PC-3 (cell line): Measurements from ENCODE around the gene POLQ. TPM values are rescaled to one million over a fixed set of nuclear protein-coding genes. Genes with fewer than 3 reads are reported as not detected.

Experiments used
- ATAC-seq: fragments of 200-7000 bp; cut with Tn5 transposase; 2 replicates; pipeline ENCODE4 v1.9.1; 2020; ENCODE audit warnings: mild to moderate bottlenecking, moderate library complexity
- BruUV-seq: library from RNA; stranded (reverse); fragments of 400-500 nt; replicated peaks from 2 replicates; lab custom pipeline; 2021; lab: Mats Ljungman, UMichigan
- CTCF ChIA-PET: fragments of 300-600 bp; sonication (Branson Sonifier 250); formaldehyde crosslinking; loops from one replicate; lab custom pipeline; 2022; ENCODE audit warnings: antibody characterized with exemption; lab: Charles Lee
- POLR2A ChIA-PET: fragments of 300-600 bp; sonication (Branson Sonifier 250); formaldehyde crosslinking; loops from one replicate; lab custom pipeline; 2022; ENCODE audit warnings: antibody characterized with exemption; ENCODE audit not compliant: unreplicated experiment; lab: Charles Lee
- DNase-seq: peaks from one replicate; pipeline ENCODE4 v3.0.0-alpha.2; 2015
- H2AFZ ChIP-seq: fragments of 300-600 bp; sonication (generic); 2 replicates; pipeline ENCODE4 v1.6.0; 2016; ENCODE audit warnings: antibody characterized with exemption, low read length
- H3F3A ChIP-seq: fragments of 300-600 bp; sonication (generic); one replicate; pipeline ENCODE4 v1.6.0; 2017; ENCODE audit warnings: antibody characterized with exemption, low read length, control low read depth, mild to moderate bottlenecking; ENCODE audit not compliant: unreplicated experiment
- H3K27ac ChIP-seq: fragments of 300-600 bp; sonication (generic); 2 replicates; pipeline ENCODE4 v1.5.1; 2016; ENCODE audit warnings: mild to moderate bottlenecking, low read length
- H3K27me3 ChIP-seq: fragments of 300-600 bp; sonication (generic); 2 replicates; pipeline ENCODE4 v1.6.1; 2016; ENCODE audit warnings: low read length, mixed read lengths
- H3K36me3 ChIP-seq: fragments of 300-600 bp; sonication (generic); 2 replicates; pipeline ENCODE4 v1.6.1; 2016; ENCODE audit warnings: low read depth, mixed run types, low read length, mixed read lengths
- H3K4me1 ChIP-seq: fragments of 300-600 bp; sonication (generic); 2 replicates; pipeline ENCODE4 v1.5.1; 2016; ENCODE audit warnings: low read length; ENCODE audit not compliant: insufficient read depth
- H3K4me2 ChIP-seq: fragments of 300-600 bp; sonication (generic); 2 replicates; pipeline ENCODE4 v1.6.0; 2016; ENCODE audit warnings: low read length
- H3K4me3 ChIP-seq: fragments of 300-600 bp; sonication (generic); 2 replicates; pipeline ENCODE4 v1.5.1; 2016; ENCODE audit warnings: mild to moderate bottlenecking, low read length, mixed read lengths
- H3K79me2 ChIP-seq: fragments of 300-600 bp; sonication (generic); 2 replicates; pipeline ENCODE4 v1.6.1; 2017; ENCODE audit warnings: low read length, mixed read lengths
- H3K9ac ChIP-seq: fragments of 300-600 bp; sonication (generic); 2 replicates; pipeline ENCODE4 v1.6.0; 2016; ENCODE audit warnings: mild to moderate bottlenecking, low read length
- H3K9me2 ChIP-seq: fragments of 300-600 bp; sonication (generic); replicated peaks from 2 replicates; pipeline ENCODE4 v1.6.1; 2016; ENCODE audit warnings: mixed run types, low read length, mixed read lengths
- H3K9me3 ChIP-seq: fragments of 300-600 bp; sonication (generic); 2 replicates; pipeline ENCODE4 v1.6.1; 2016; ENCODE audit warnings: low read length, mixed read lengths
- H4K20me1 ChIP-seq: fragments of 300-600 bp; sonication (generic); 2 replicates; pipeline ENCODE4 v1.6.1; 2016; ENCODE audit warnings: low read length, mixed read lengths
- EZH2 ChIP-seq: fragments of 300-600 bp; sonication (generic); IDR thresholded peaks from one replicate; pipeline ENCODE4 v1.6.1; 2017; ENCODE audit warnings: antibody characterized with exemption, mild to moderate bottlenecking, low read length; ENCODE audit not compliant: unreplicated experiment
- EZH2phosphoT487 ChIP-seq: fragments of 300-600 bp; sonication (generic); IDR thresholded peaks from 2 replicates; pipeline ENCODE4 v1.6.1; 2018; ENCODE audit warnings: mild to moderate bottlenecking, antibody characterized with exemption, low read length, borderline replicate concordance
- intact Hi-C: fragments of 100-400 bp; cut with micrococcal nuclease; formaldehyde crosslinking; loops from 2 replicates; pipeline ENCODE4 v1.9.0; 2023
- total RNA-seq: library from RNA; depleted of rRNA; stranded (reverse); fragments of >200 nt; gene quantifications from 2 replicates; pipeline ENCODE4 v1.2.3, GENCODE V29; 2014
- TF ChIP-seq, protein P1 (sequence below): fragments of 300-600 bp; sonication (generic); conservative IDR thresholded peaks from 2 replicates; pipeline ENCODE4 v1.5.1; 2017; ENCODE audit warnings: antibody characterized with exemption, low read depth, mild to moderate bottlenecking, low read length

POLQ gene
- total RNA-seq, 1 experiment from 2014 or later: 22.2 TPM

DNA sequence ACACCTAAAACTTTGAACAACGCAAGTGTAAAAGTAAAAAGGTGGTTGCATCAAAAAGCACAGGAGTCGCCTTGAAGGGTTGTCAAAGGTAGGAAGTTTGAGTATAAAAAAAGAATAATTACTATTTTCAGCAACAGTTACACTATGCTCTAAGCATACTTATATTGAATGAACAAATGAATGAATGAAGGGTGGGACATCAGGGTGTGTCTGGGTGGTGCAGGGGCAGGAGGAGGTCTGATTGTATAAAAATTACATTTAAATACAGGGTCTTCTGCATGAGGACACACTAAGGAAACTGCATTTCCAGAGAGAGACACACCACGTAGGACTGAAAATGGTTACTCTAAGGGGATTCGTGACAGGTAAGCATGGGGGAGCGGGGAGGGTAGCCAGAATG, 21.9 kb upstream of the POLQ start, which contains the start of gene ARGFX:
Gene ARGFX (plus strand): TSS at position 301 of the 400 bp plus-strand sequence. CDS start 2,765 bp downstream, outside the sequence.
- intact Hi-C loops: no loop called here
- POLR2A ChIA-PET: no interaction called here

DNA sequence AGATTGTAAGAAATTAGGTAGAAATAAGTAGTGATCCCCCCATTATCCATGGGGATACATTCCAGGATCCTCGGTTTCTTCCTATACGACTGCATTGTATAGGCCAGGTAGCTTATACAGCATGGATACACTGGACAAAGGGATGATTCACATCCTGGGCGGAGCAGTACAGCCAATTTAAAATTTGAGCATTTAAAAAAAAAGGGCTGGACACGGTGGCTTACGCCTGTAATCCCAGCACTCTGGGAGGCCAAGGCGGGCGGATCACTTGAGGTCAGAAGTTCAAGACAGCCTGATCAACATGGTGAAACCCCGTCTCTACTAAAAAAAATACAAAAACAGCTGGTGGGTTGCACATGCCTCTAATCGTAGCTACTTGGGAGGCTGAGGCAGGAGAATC, 21.0 kb upstream of the POLQ start:
- ATAC-seq (no peak), DNase-seq (peak; percentile 31)
- H3K9me3 ChIP-seq: no peaks in the 10 kb centered on the region
- no peaks in the 10 kb centered on the region for H3F3A ChIP-seq
- no peak overlapping the region for H3K4me3 ChIP-seq
- no peak overlapping the region for H3K27ac ChIP-seq
- no peaks in the 10 kb centered on the region for H3K79me2 ChIP-seq
- CTCF ChIA-PET: no interaction called here
- POLR2A ChIA-PET: no interaction called here
- TF ChIP-seq EZH2 (no peak), EZH2phosphoT487 (no peak)
- TF ChIP-seq, protein P1, sequence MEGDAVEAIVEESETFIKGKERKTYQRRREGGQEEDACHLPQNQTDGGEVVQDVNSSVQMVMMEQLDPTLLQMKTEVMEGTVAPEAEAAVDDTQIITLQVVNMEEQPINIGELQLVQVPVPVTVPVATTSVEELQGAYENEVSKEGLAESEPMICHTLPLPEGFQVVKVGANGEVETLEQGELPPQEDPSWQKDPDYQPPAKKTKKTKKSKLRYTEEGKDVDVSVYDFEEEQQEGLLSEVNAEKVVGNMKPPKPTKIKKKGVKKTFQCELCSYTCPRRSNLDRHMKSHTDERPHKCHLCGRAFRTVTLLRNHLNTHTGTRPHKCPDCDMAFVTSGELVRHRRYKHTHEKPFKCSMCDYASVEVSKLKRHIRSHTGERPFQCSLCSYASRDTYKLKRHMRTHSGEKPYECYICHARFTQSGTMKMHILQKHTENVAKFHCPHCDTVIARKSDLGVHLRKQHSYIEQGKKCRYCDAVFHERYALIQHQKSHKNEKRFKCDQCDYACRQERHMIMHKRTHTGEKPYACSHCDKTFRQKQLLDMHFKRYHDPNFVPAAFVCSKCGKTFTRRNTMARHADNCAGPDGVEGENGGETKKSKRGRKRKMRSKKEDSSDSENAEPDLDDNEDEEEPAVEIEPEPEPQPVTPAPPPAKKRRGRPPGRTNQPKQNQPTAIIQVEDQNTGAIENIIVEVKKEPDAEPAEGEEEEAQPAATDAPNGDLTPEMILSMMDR: no peak
- H3K4me1 ChIP-seq: no peaks in the 10 kb centered on the region
- H3K36me3 ChIP-seq: no peaks in the 10 kb centered on the region
- H2AFZ ChIP-seq: no peak overlapping the region
- no peaks in the 10 kb centered on the region for H3K9me2 ChIP-seq
- H3K9ac ChIP-seq: no peak overlapping the region
- no peak overlapping the region for H3K4me2 ChIP-seq
- intact Hi-C loops: no loop called here
- no peaks in the 10 kb centered on the region for H4K20me1 ChIP-seq
- no TSS peak for BruUV-seq
- H3K27me3 ChIP-seq: no peaks in the 10 kb centered on the region

More for the DNA sequence above, 21.9 kb upstream of the POLQ start, which contains the start of gene ARGFX:
- H3K79me2 ChIP-seq: no peaks in the 10 kb centered on the region
- no peak for DNase-seq
- H4K20me1 ChIP-seq: no peaks in the 10 kb centered on the region
- H3K9me3 ChIP-seq: no peaks in the 10 kb centered on the region
- H3K27ac ChIP-seq: no peak within 1 kb of the TSS
- no peaks in the 10 kb centered on the region for H3K4me1 ChIP-seq
- CTCF ChIA-PET: no interaction called here
- BruUV-seq: no TSS peak
- no peaks in the 10 kb centered on the region for H3K36me3 ChIP-seq
- H3K9me2 ChIP-seq: no peaks in the 10 kb centered on the region
- no peak within 1 kb of the TSS for H2AFZ ChIP-seq
- TF ChIP-seq EZH2phosphoT487: no peak
- TF ChIP-seq, protein P1: no peak
- no peak for TF ChIP-seq EZH2
- ATAC-seq: no peak
- H3K4me2 ChIP-seq: no peak within 1 kb of the TSS
- H3K4me3 ChIP-seq: no peak within 1 kb of the TSS
- no peaks in the 10 kb centered on the region for H3K27me3 ChIP-seq
- H3K9ac ChIP-seq: no peak within 1 kb of the TSS
- no peaks in the 10 kb centered on the region for H3F3A ChIP-seq

DNA sequence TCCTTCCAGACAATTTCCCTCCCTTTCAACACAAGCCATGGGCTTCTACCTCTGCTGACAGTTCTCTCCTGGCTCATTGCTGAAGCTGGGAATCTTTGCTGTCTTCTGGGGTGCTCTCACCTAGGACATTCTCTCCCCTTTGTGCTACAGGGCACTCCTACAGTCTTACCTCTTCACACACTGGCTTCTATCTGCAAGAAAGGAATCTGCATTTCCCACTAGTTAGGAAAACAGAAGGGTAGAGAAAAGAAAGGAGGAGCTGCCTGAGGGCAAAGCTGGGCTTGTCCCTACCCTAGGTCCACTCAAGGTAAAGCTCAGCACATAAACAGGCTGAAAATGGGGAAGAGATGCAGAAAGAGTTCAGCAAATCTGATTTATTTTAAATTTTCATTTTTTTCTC, 16.4 kb upstream of the POLQ start:
- Histone ChIP-seq H3K79me2 (no peaks in the 10 kb centered on the region), H3K4me2 (no peak overlapping the region), H3K27me3 (no peaks in the 10 kb centered on the region), H3K9me3 (no peaks in the 10 kb centered on the region), H3F3A (no peaks in the 10 kb centered on the region), H3K4me1 (no peaks in the 10 kb centered on the region), H3K36me3 (no peaks in the 10 kb centered on the region), H3K9ac (no peak overlapping the region), H3K9me2 (no peaks in the 10 kb centered on the region), H4K20me1 (no peaks in the 10 kb centered on the region), H2AFZ (no peak overlapping the region), H3K27ac (no peak overlapping the region), H3K4me3 (no peak overlapping the region)
- ChIA-PET POLR2A (interaction anchor here (0.7 kb wide), 1 partner anchor 1418 kb away, joined by 5 read pairs; no protein-coding TSS in a partner anchor), CTCF (no interaction called here)
- DNase-seq: no peak
- BruUV-seq: no TSS peak
- TF ChIP-seq EZH2phosphoT487 (no peak), EZH2 (no peak)
- TF ChIP-seq, protein P1: no peak
- ATAC-seq: no peak
- intact Hi-C loops: no loop called here
